Mesenchymal stem cell (in vitro differentiated cells and primary cell): ENCODE data around the gene COBLL1.

Experiments
- DNase-seq: peaks from one replicate; pipeline ENCODE4 v3.0.0-alpha.2; 2013
- H2AFZ ChIP-seq: one replicate; pipeline ENCODE4 v1.6.1; 2013; ENCODE audit warnings: low read depth, mild to moderate bottlenecking, control low read depth, inconsistent platforms, low read length, moderate library complexity
- H2AK5ac ChIP-seq: 2 replicates; pipeline ENCODE4 v1.6.1; 2013; ENCODE audit warnings: low read length, moderate library complexity, mild to moderate bottlenecking, inconsistent platforms; ENCODE audit not compliant: severe bottlenecking
- H2BK120ac ChIP-seq: one replicate; pipeline ENCODE4 v1.6.1; 2013; ENCODE audit warnings: low read depth, mild to moderate bottlenecking, inconsistent platforms, low read length, moderate library complexity
- H2BK12ac ChIP-seq, 2 experiments: one replicate each; pipeline ENCODE4 v1.6.1; 2013; ENCODE audit warnings: inconsistent platforms in 2 of 2, low read length in 2 of 2, mild to moderate bottlenecking in 2 of 2, moderate library complexity in 2 of 2, control low read depth in 1 of 2
- H2BK15ac ChIP-seq: one replicate; pipeline ENCODE4 v1.6.1; 2013; ENCODE audit warnings: mild to moderate bottlenecking, low read depth, inconsistent platforms; ENCODE audit not compliant: poor library complexity, severe bottlenecking
- H2BK5ac ChIP-seq: 2 replicates; pipeline ENCODE4 v1.6.1; 2013; ENCODE audit warnings: low read depth, mild to moderate bottlenecking, low read length, control low read depth, inconsistent platforms; ENCODE audit not compliant: poor library complexity, severe bottlenecking
- H3K14ac ChIP-seq, 2 experiments: one replicate each; pipeline ENCODE4 v1.6.1; 2013; ENCODE audit warnings: inconsistent platforms in 2 of 2, low read length in 2 of 2, control low read depth in 1 of 2, mild to moderate bottlenecking in 1 of 2, moderate library complexity in 1 of 2
- H3K18ac ChIP-seq, 2 experiments: one replicate each; pipeline ENCODE4 v1.6.1; 2013; ENCODE audit warnings: inconsistent platforms in 2 of 2, low read length in 2 of 2, control low read depth in 1 of 2, low read depth in 1 of 2, mild to moderate bottlenecking in 1 of 2
- H3K23ac ChIP-seq, 2 experiments: one replicate each; pipeline ENCODE4 v1.6.1; 2013; ENCODE audit warnings: inconsistent platforms in 2 of 2, low read length in 2 of 2, mild to moderate bottlenecking in 2 of 2, moderate library complexity in 2 of 2, control low read depth in 1 of 2
- H3K27ac ChIP-seq: 2 replicates; pipeline ENCODE4 v1.5.1; 2013; ENCODE audit warnings: mild to moderate bottlenecking, moderate library complexity, low read length, control low read depth, inconsistent platforms; ENCODE audit not compliant: poor library complexity, severe bottlenecking
- H3K27me3 ChIP-seq, 2 experiments: 2 replicates each; pipeline versions ENCODE4 v1.6.1 to v1.7.0; 2013; ENCODE audit warnings: low read length in 2 of 2, mild to moderate bottlenecking in 2 of 2, moderate library complexity in 2 of 2, control low read depth in 1 of 2, inconsistent platforms in 1 of 2; ENCODE audit not compliant: control insufficient read depth in 1 of 2, insufficient read depth in 1 of 2
- H3K36me3 ChIP-seq, 2 experiments: 2 replicates each; pipeline versions ENCODE4 v1.6.1 to v1.7.0; 2013; ENCODE audit warnings: low read length in 2 of 2, control low read depth in 1 of 2, inconsistent platforms in 1 of 2, low read depth in 1 of 2, mild to moderate bottlenecking in 1 of 2; ENCODE audit not compliant: insufficient read depth in 2 of 2, control insufficient read depth in 1 of 2
- H3K4ac ChIP-seq, 2 experiments: one replicate each; pipeline ENCODE4 v1.6.1; 2013; ENCODE audit warnings: inconsistent platforms in 2 of 2, low read length in 2 of 2, mild to moderate bottlenecking in 2 of 2, moderate library complexity in 2 of 2, control low read depth in 1 of 2, low read depth in 1 of 2
- H3K4me1 ChIP-seq: 2 replicates; pipeline ENCODE4 v1.6.1; 2013; ENCODE audit warnings: low read depth, low read length, control low read depth; ENCODE audit not compliant: control insufficient read depth, insufficient read depth
- H3K4me2 ChIP-seq: 2 replicates; pipeline ENCODE4 v1.6.1; 2013; ENCODE audit warnings: low read length, mild to moderate bottlenecking, inconsistent platforms; ENCODE audit not compliant: poor library complexity, severe bottlenecking
- H3K4me3 ChIP-seq, 2 experiments: 2 replicates each; pipeline versions ENCODE4 v1.5.1 to v1.7.0; 2013; ENCODE audit warnings: low read length in 2 of 2, mild to moderate bottlenecking in 2 of 2, control low read depth in 1 of 2, low read depth in 1 of 2; ENCODE audit not compliant: insufficient read depth in 1 of 2
- H3K79me1 ChIP-seq: replicated peaks from 2 replicates; pipeline ENCODE4 v1.6.1; 2013; ENCODE audit warnings: mild to moderate bottlenecking, control low read depth, low read length, inconsistent platforms; ENCODE audit not compliant: poor library complexity, severe bottlenecking
- H3K9ac ChIP-seq: 2 replicates; pipeline ENCODE4 v1.7.0; 2013; ENCODE audit warnings: mild to moderate bottlenecking, low read length, moderate library complexity
- H3K9me3 ChIP-seq: 2 replicates; pipeline ENCODE4 v1.7.0; 2013; ENCODE audit warnings: mild to moderate bottlenecking, low read length; ENCODE audit not compliant: control insufficient read depth
- H4K8ac ChIP-seq: one replicate; pipeline ENCODE4 v1.6.1; 2013; ENCODE audit warnings: inconsistent platforms, mild to moderate bottlenecking, low read length, moderate library complexity
- H4K91ac ChIP-seq: one replicate; pipeline ENCODE4 v1.6.1; 2013; ENCODE audit warnings: mild to moderate bottlenecking, low read length, inconsistent platforms
- WGBS: methylation state at CpG from one replicate; pipeline ENCODE4 v1.1.7; 2013; ENCODE audit warnings: mixed read lengths; 5-methylcytosine and 5-hydroxymethylcytosine counted together

COBLL1 gene

GRCh38 chr2:164840458-164840929 is 1.1 kb downstream of the COBLL1 start:
- peaks cover 0 to 3% of the 10 kb centered on the region in 2 experiments for H3K36me3 ChIP-seq
- peak; percentile 21 for DNase-seq
- peaks cover 2% of the 10 kb centered on the region for H3K79me1 ChIP-seq
- peak overlapping the region; percentile 83 to 99 for H3K4me3 ChIP-seq
- H2BK5ac ChIP-seq, result no peak overlapping the region
- H3K14ac ChIP-seq, result peak overlapping the region in 1 of 2 experiments; percentile 51
- peak overlapping the region; percentile 64 for H3K4me2 ChIP-seq
- no peaks in the 10 kb centered on the region for H3K9me3 ChIP-seq
- 6% methylated on average over 12 of the region's 12 CpGs for whole genome bisulfite sequencing
- no peaks in the 10 kb centered on the region for H3K27me3 ChIP-seq
- peak overlapping the region; percentile 68 to 70 for H3K18ac ChIP-seq
- peak overlapping the region; percentile 26 for H3K27ac ChIP-seq
- H2AFZ ChIP-seq, result peak overlapping the region; percentile 39
- peak overlapping the region in 1 of 2 experiments; percentile 2 for H2BK12ac ChIP-seq
- H4K8ac ChIP-seq, result peak overlapping the region; percentile 60
- H3K23ac ChIP-seq, result peak overlapping the region in 1 of 2 experiments; percentile 96
- peak overlapping the region; percentile 89 for H2BK15ac ChIP-seq
- H2BK120ac ChIP-seq, result no peak overlapping the region
- peaks cover 2% of the 10 kb centered on the region for H3K4me1 ChIP-seq
- peak overlapping the region; percentile 79 for H3K9ac ChIP-seq
- peak overlapping the region in 1 of 2 experiments; percentile 46 for H3K4ac ChIP-seq
- H2AK5ac ChIP-seq, result no peak overlapping the region
- no peak overlapping the region for H4K91ac ChIP-seq

- Histone ChIP-seq H3K79me1 (peaks cover 2% of the 10 kb centered on the region), H3K4me2 (no peak overlapping the region), H3K27ac (no peak overlapping the region), H3K23ac (no peak overlapping the region), H2AK5ac (no peak overlapping the region), H3K4me3 (peak overlapping the region in 1 of 2 experiments; percentile 83), H2BK15ac (no peak overlapping the region), H3K36me3 (peaks cover 0 to 3% of the 10 kb centered on the region in 2 experiments), H3K4ac (no peak overlapping the region), H3K9ac (peak overlapping the region; percentile 79), H3K9me3 (no peaks in the 10 kb centered on the region), H2BK12ac (no peak overlapping the region), H3K4me1 (peaks cover 2% of the 10 kb centered on the region), H4K91ac (no peak overlapping the region), H3K27me3 (no peaks in the 10 kb centered on the region), H2AFZ (no peak overlapping the region), H3K18ac (no peak overlapping the region), H3K14ac (no peak overlapping the region), H4K8ac (no peak overlapping the region), H2BK5ac (no peak overlapping the region), H2BK120ac (no peak overlapping the region)
- peak; percentile 34 for DNase-seq
- 45% methylated on average over 6 of the region's 8 CpGs for WGBS
Measured at GRCh38 chr2:164839914-164840457, 1.6 kb downstream of the COBLL1 start.

GRCh38 chr2:164837807-164838206 is 3.8 kb downstream of the COBLL1 start:
- no peaks in the 10 kb centered on the region for H3K9me3 ChIP-seq
- no peak overlapping the region for H3K4me3 ChIP-seq
- WGBS, result 95% methylated on average over 2 of the region's 3 CpGs
- H4K91ac ChIP-seq, result no peak overlapping the region
- no peak overlapping the region for H2BK15ac ChIP-seq
- no peaks in the 10 kb centered on the region for H3K27me3 ChIP-seq
- H3K4ac ChIP-seq, result no peak overlapping the region
- H3K14ac ChIP-seq, result no peak overlapping the region
- H4K8ac ChIP-seq, result no peak overlapping the region
- peaks cover 4% of the 10 kb centered on the region for H3K4me1 ChIP-seq
- no peak overlapping the region for H3K23ac ChIP-seq
- H3K36me3 ChIP-seq, result peaks cover 0 to 3% of the 10 kb centered on the region in 2 experiments
- no peak overlapping the region for H2BK120ac ChIP-seq
- H2BK5ac ChIP-seq, result no peak overlapping the region
- no peak overlapping the region for H3K27ac ChIP-seq
- DNase-seq, result no peak
- H2BK12ac ChIP-seq, result no peak overlapping the region
- peaks cover 2% of the 10 kb centered on the region for H3K79me1 ChIP-seq
- no peak overlapping the region for H2AFZ ChIP-seq
- H2AK5ac ChIP-seq, result no peak overlapping the region
- H3K4me2 ChIP-seq, result no peak overlapping the region
- H3K9ac ChIP-seq, result no peak overlapping the region
- H3K18ac ChIP-seq, result no peak overlapping the region

- WGBS, result 89% methylated on average over 2 of the region's 3 CpGs
- H3K4ac ChIP-seq, result no peak overlapping the region
Measured at GRCh38 chr2:164836907-164837306, 4.7 kb downstream of the COBLL1 start.

More at GRCh38 chr2:164836907-164837306, 4.7 kb downstream of the COBLL1 start:
- Histone ChIP-seq H3K4me1 (peaks cover 4% of the 10 kb centered on the region), H3K9me3 (no peaks in the 10 kb centered on the region), H2AK5ac (no peak overlapping the region), H2BK120ac (no peak overlapping the region), H2BK5ac (no peak overlapping the region), H4K8ac (no peak overlapping the region), H3K14ac (no peak overlapping the region), H3K23ac (no peak overlapping the region), H3K36me3 (peaks cover 0 to 3% of the 10 kb centered on the region in 2 experiments), H2AFZ (no peak overlapping the region), H3K9ac (no peak overlapping the region), H4K91ac (no peak overlapping the region), H3K27me3 (no peaks in the 10 kb centered on the region), H3K4me2 (peak overlapping the region; percentile 49), H2BK12ac (no peak overlapping the region), H3K18ac (no peak overlapping the region), H2BK15ac (no peak overlapping the region), H3K79me1 (peaks cover 3% of the 10 kb centered on the region), H3K4me3 (no peak overlapping the region), H3K27ac (no peak overlapping the region)
- DNase-seq, result no peak
